RWPE2 (cell line): ENCODE results near the gene ATP6V1B1.

Experiments used
- ATAC-seq: fragments of 200-7000 bp; cut with Tn5 transposase; 3 replicates; pipeline ENCODE4 v1.9.1; 2021; ENCODE audit warnings: low read depth
- DNase-seq: peaks from one replicate; pipeline ENCODE4 v3.0.0-alpha.2; 2020; ENCODE audit warnings: low spot score
- H3K27ac ChIP-seq: fragments of 450-650 bp; 2 replicates; pipeline ENCODE4 v1.5.1; 2017; ENCODE audit warnings: mild to moderate bottlenecking; ENCODE audit not compliant: poor library complexity, severe bottlenecking
- H3K27me3 ChIP-seq: fragments of 250-450 bp; sonication (Bioruptor Pico); 2 replicates; pipeline ENCODE4 v1.5.1; 2021; ENCODE audit warnings: mild to moderate bottlenecking, moderate library complexity; ENCODE audit not compliant: insufficient read depth, poor library complexity, severe bottlenecking
- H3K36me3 ChIP-seq: fragments of 250-450 bp; sonication (Bioruptor Pico); 2 replicates; pipeline ENCODE4 v1.5.1; 2020; ENCODE audit warnings: low read depth, mild to moderate bottlenecking, moderate library complexity
- H3K4me1 ChIP-seq: fragments of 250-450 bp; sonication (Bioruptor Pico); 2 replicates; pipeline ENCODE4 v1.5.1; 2021; ENCODE audit warnings: mild to moderate bottlenecking, moderate library complexity; ENCODE audit not compliant: insufficient read depth, poor library complexity, severe bottlenecking
- H3K4me3 ChIP-seq: fragments of 250-450 bp; sonication (Bioruptor Pico); 2 replicates; pipeline ENCODE4 v1.5.1; 2021; ENCODE audit warnings: mild to moderate bottlenecking, moderate library complexity; ENCODE audit not compliant: severe bottlenecking
- H3K9me3 ChIP-seq: fragments of 250-450 bp; sonication (Bioruptor Pico); 2 replicates; pipeline ENCODE4 v1.5.1; 2021; ENCODE audit warnings: mild to moderate bottlenecking, moderate library complexity; ENCODE audit not compliant: severe bottlenecking
- CTCF ChIP-seq: fragments of 450-650 bp; IDR thresholded peaks from one replicate; pipeline ENCODE4 v1.5.1; 2017; ENCODE audit warnings: mild to moderate bottlenecking, moderate library complexity; ENCODE audit not compliant: poor library complexity, severe bottlenecking

The ATP6V1B1 gene

DNA sequence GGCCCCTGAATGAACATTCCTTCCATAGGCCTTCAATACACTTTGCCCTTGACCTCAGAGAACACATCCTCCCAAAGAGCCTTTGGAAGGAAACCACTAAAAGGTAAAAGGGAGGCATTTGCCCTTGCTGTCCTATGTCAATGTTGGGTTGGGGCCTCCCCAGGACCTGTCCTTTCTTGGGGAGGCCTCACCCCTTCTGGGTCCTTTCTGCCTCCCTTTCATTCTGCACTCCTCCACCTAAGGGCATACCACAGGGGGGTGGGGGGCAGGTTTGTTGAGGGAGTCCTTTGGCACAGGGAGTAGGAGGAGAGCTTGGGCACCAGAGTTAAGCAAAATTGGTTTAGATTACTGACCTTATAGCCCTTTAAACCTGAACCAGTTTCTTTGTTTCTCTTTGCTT, 32.5 kb upstream of the ATP6V1B1 start:
- no peak for TF ChIP-seq CTCF
- no peak for DNase-seq
- peaks cover 65% of the 10 kb centered on the region for H3K27me3 ChIP-seq
- no peaks in the 10 kb centered on the region for H3K9me3 ChIP-seq
- no peaks in the 10 kb centered on the region for H3K4me1 ChIP-seq
- no peak for ATAC-seq
- H3K27ac ChIP-seq: no peak overlapping the region
- no peaks in the 10 kb centered on the region for H3K36me3 ChIP-seq
- no peak overlapping the region for H3K4me3 ChIP-seq

DNA sequence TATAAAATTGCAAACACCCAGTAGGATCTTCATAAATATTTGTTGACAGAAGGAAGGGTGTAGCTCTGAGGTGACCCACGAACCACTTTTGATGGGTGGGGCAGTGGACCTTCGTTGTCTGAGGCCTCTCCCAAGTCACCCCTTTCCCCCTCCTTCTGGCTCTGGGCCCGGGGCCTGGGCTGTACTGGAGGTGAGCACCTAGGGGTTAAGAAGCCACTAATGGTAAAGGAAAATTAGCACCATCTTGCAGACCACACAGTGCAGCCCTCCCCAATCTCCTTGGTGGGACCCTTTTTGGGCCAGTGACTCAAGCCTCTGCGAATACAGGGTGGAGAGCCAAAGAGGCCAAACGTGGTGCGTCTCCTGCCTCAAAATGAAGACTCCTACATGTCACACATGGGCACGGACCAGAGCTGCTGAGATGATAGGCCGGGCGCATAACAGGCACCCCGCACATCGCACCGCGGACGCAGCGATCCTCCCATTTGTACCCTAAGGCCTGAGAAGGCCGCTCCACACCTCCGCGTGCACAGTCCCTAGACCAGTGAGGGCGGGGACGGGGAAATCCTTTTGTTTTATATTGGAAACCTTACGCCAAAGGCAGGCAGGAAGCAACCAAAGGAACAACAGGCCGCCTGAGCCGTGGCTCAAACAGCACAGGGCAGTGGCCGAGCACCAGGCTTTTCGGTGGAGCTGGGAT, 31.9 kb upstream of the ATP6V1B1 start:
- ATAC-seq (no peak), DNase-seq (no peak)
- Histone ChIP-seq H3K36me3 (no peaks in the 10 kb centered on the region), H3K27me3 (peaks cover 65% of the 10 kb centered on the region), H3K4me1 (no peaks in the 10 kb centered on the region), H3K9me3 (no peaks in the 10 kb centered on the region), H3K27ac (no peak overlapping the region), H3K4me3 (no peak overlapping the region)
- no peak for TF ChIP-seq CTCF

DNA sequence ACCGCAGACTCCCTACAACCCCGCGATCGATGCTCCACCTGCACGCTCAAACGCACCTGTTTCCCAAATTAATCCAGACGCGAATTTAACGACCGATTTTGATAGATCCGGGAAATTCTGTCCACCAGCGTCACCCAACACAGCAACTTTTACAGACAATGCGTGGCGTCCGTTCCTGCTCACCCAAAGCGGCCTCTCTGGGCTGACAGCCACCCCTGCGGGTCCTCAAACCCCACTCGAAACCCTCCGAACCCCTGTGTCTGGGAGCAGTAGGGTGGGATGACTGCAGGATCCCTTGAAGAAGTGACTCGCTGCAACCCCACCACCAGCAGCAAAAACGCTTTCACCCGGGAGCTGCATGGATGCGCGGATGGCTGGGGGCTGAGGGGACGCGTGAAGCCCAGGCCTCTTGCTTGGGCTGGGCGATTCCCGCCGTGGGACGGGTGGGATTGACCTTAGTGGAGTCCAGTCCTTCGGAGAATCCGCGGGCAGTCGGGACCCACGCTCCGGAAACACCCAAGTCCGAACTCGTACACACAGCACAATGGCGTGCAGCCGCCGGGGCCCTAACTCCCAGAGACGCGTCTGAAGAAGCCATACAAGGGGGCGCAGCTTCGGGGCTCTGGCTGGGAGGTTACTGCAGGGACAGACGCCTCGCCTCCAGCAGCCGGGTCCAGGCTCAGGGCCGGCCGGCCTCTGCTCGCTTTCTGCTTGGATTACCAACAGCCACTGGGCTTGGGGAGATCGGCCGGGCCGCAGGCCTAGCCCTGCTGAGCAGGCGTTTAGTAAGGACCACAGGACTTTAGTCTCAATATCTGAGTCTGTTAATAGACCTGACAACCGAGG, 31.1 kb upstream of the ATP6V1B1 start:
- DNase-seq (no peak), ATAC-seq (no peak)
- H3K4me1 ChIP-seq: no peaks in the 10 kb centered on the region
- TF ChIP-seq CTCF: no peak
- no peaks in the 10 kb centered on the region for H3K36me3 ChIP-seq
- H3K9me3 ChIP-seq: no peaks in the 10 kb centered on the region
- no peak overlapping the region for H3K4me3 ChIP-seq
- peaks cover 63% of the 10 kb centered on the region for H3K27me3 ChIP-seq
- no peak overlapping the region for H3K27ac ChIP-seq

DNA sequence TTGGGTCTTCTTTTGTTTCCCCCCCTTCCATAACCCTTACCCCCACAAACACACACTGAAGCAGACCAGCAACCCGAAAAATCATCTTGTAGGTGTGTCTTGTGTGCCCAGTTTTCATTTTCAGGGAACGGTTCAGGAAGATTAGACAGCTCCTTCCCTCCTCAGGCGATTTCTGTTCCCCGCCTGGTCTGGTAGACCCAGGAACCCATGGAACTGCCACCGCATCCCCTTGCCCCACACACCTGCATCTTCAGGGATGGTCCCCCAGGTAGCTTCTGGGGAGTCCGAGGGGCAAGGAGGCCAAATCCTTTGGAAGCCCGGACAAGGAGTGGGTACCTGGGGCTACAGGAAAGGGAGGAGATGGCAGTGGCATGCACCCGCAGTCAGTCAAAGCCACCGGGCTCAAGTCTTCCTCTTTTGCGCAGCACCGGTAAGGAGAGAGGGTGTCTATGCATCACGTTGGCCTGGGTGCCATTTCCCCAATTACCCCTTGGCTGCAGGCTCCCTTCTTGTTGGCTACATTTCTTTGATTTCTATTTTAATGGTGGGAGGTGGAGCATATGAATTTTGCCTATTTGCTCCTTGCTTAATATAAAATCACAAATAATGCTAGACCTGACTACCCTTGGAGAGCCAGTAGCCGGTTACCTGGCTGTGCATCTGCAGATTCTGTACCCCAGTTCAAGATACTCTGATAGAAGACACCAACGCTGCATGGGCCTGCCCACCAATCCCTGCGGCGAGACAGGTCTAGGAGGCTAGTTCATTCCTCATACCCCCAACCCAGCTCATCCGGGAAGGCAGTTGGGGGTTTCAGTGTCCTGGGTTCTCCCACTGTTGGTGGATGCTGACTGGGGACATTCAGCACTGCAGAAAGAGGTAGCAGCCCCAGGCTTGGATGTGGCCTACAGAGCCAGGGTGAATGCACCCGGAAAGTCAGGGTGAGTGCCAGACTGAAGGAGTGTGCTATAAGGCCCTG, 30.0 kb upstream of the ATP6V1B1 start:
- H3K4me3 ChIP-seq: no peak overlapping the region
- no peak overlapping the region for H3K27ac ChIP-seq
- no peaks in the 10 kb centered on the region for H3K4me1 ChIP-seq
- no peaks in the 10 kb centered on the region for H3K36me3 ChIP-seq
- H3K9me3 ChIP-seq: no peaks in the 10 kb centered on the region
- DNase-seq: no peak
- TF ChIP-seq CTCF: no peak
- peaks cover 68% of the 10 kb centered on the region for H3K27me3 ChIP-seq
- ATAC-seq: no peak
